Measurements from ENCODE around the gene PDZRN3.

- no peak for TF ChIP-seq CTCF (IDR thresholded peaks at IDR 0.05)
- TF ChIP-seq POLR2AphosphoS5 (IDR thresholded peaks at IDR 0.05; ENCODE audit: low read depth, low read length): no peak
- TF ChIP-seq SIN3A (IDR thresholded peaks at IDR 0.05; ENCODE audit: borderline replicate concordance, insufficient read depth, low read depth, low read length): no peak
Measured at GRCh38 chr3:73499787-73500186, 125.0 kb downstream of the PDZRN3 start.
